Stimulated activated CD4-positive, alpha-beta T cell treated with anti-CD3 and anti-CD28 coated beads, Interleukin-1b, Interleukin-23, amount 100 ng/mL, for 48 hours (primary cell): ENCODE data around the gene SVOP.
"Not testable (repeated sequence)": the region's sequence is repeated elsewhere in the genome, so short reads cannot be mapped to it uniquely, and the experiment has no call there.

Experiments used
- DNase-seq: peaks from one replicate; pipeline ENCODE4 v3.0.0-alpha.2; 2020

SVOP gene

GRCh38 chr12:109028624-109029023, 7.8 kb upstream of the SVOP start:
- DNase-seq: not testable (repeated sequence)

GRCh38 chr12:109027767-109028166, 6.9 kb upstream of the SVOP start:
- DNase-seq: no peak

- no peak for DNase-seq
Measured at GRCh38 chr12:109020146-109020795, 597 bp downstream of the SVOP start.

GRCh38 chr12:109018296-109018695, 2.6 kb downstream of the SVOP start:
- no peak for DNase-seq

- no peak for DNase-seq
Measured at GRCh38 chr12:109016978-109017377, 3.9 kb downstream of the SVOP start.

GRCh38 chr12:109016016-109016415, 4.9 kb downstream of the SVOP start:
- no peak for DNase-seq

- no peak for DNase-seq
Measured at GRCh38 chr12:109014984-109015765, 5.7 kb downstream of the SVOP start.

- DNase-seq: no peak
Measured at GRCh38 chr12:109010259-109010658, 10.6 kb downstream of the SVOP start.

GRCh38 chr12:109009766-109010165, 11.1 kb downstream of the SVOP start:
- DNase-seq: no peak

- no peak for DNase-seq
Measured at GRCh38 chr12:109004017-109004416, 16.9 kb downstream of the SVOP start.

GRCh38 chr12:108996320-108996719, 24.5 kb downstream of the SVOP start:
- no peak for DNase-seq

- no peak for DNase-seq
Measured at GRCh38 chr12:108995370-108995992, 25.4 kb downstream of the SVOP start.

- DNase-seq: not testable (repeated sequence)
Measured at GRCh38 chr12:108990103-108990502, 30.8 kb downstream of the SVOP start.

- DNase-seq: no peak
Measured at GRCh38 chr12:108989376-108989775, 31.5 kb downstream of the SVOP start.

GRCh38 chr12:108985750-108986149, 35.1 kb downstream of the SVOP start:
- no peak for DNase-seq

GRCh38 chr12:108983227-108983626, 37.6 kb downstream of the SVOP start:
- DNase-seq: no peak

- no peak for DNase-seq
Measured at GRCh38 chr12:108982621-108983219, 38.1 kb downstream of the SVOP start.

GRCh38 chr12:108981835-108982234, 39.0 kb downstream of the SVOP start:
- no peak for DNase-seq

GRCh38 chr12:108980831-108981618, 39.8 kb downstream of the SVOP start:
- no peak for DNase-seq

GRCh38 chr12:108977360-108977759, 43.5 kb downstream of the SVOP start:
- DNase-seq: no peak

- no peak for DNase-seq
Measured at GRCh38 chr12:108975024-108975593, 45.8 kb downstream of the SVOP start.

- no peak for DNase-seq
Measured at GRCh38 chr12:108973629-108974152, 47.2 kb downstream of the SVOP start.
